Neural progenitor cell (in vitro differentiated cells): ENCODE results near the gene PPM1K. TPM values are rescaled to one million over a fixed set of nuclear protein-coding genes. Genes with fewer than 3 reads are reported as not detected.

Source experiments
- DNase-seq: peaks from one replicate; pipeline ENCODE4 v3.0.0-alpha.2; 2016; ENCODE audit warnings: low spot score
- H2AFZ ChIP-seq: fragments of 200-600 bp; sonication (generic); replicated peaks from 2 replicates; pipeline ENCODE4 v1.6.1; 2016; ENCODE audit warnings: antibody characterized with exemption
- H3F3A ChIP-seq: fragments of 200-600 bp; sonication (generic); 2 replicates; pipeline ENCODE4 v1.6.1; 2016; ENCODE audit warnings: antibody characterized with exemption, low read depth
- H3K27ac ChIP-seq: fragments of 200-600 bp; sonication (generic); 2 replicates; pipeline ENCODE4 v1.5.1; 2016; ENCODE audit warnings: mild to moderate bottlenecking
- H3K27me3 ChIP-seq: fragments of 200-600 bp; sonication (generic); 2 replicates; pipeline ENCODE4 v1.6.1; 2016; ENCODE audit warnings: mild to moderate bottlenecking, moderate library complexity
- H3K36me3 ChIP-seq: fragments of 200-600 bp; sonication (generic); 2 replicates; pipeline ENCODE4 v1.5.1; 2016
- H3K4me1 ChIP-seq: fragments of 200-600 bp; sonication (generic); 2 replicates; pipeline ENCODE4 v1.6.1; 2016; ENCODE audit warnings: mixed run types
- H3K4me2 ChIP-seq: fragments of 200-600 bp; sonication (generic); 2 replicates; pipeline ENCODE4 v1.6.1; 2016
- H3K4me3 ChIP-seq: fragments of 200-600 bp; sonication (generic); 2 replicates; pipeline ENCODE4 v1.5.1; 2016
- H3K79me2 ChIP-seq: fragments of 200-600 bp; sonication (generic); 2 replicates; pipeline ENCODE4 v1.6.1; 2016; ENCODE audit warnings: low read depth
- H3K9ac ChIP-seq: fragments of 200-600 bp; sonication (generic); 2 replicates; pipeline ENCODE4 v1.6.1; 2016
- H3K9me3 ChIP-seq: fragments of 200-600 bp; sonication (generic); 2 replicates; pipeline ENCODE4 v1.5.1; 2016; ENCODE audit warnings: low read depth
- H4K20me1 ChIP-seq: fragments of 200-600 bp; sonication (generic); 2 replicates; pipeline ENCODE4 v1.6.1; 2016; ENCODE audit warnings: low read depth
- H3K27ac Mint-ChIP-seq: 3 replicates; pipeline ENCODE4 v1.8.0; 2021; ENCODE audit warnings: mixed read lengths
- H3K27me3 Mint-ChIP-seq: 2 replicates; pipeline ENCODE4 v1.8.0; 2022; ENCODE audit warnings: low read depth, mild to moderate bottlenecking, inconsistent platforms, moderate library complexity, mixed read lengths; ENCODE audit not compliant: insufficient read depth
- H3K36me3 Mint-ChIP-seq: 3 replicates; pipeline ENCODE4 v1.8.0; 2021; ENCODE audit warnings: mixed read lengths
- H3K4me1 Mint-ChIP-seq: 3 replicates; pipeline ENCODE4 v1.8.0; 2021; ENCODE audit warnings: mixed read lengths
- H3K4me3 Mint-ChIP-seq: 3 replicates; pipeline ENCODE4 v1.8.0; 2021; ENCODE audit warnings: mild to moderate bottlenecking, moderate library complexity, mixed read lengths
- H3K9me3 Mint-ChIP-seq: 3 replicates; pipeline ENCODE4 v1.8.0; 2020; ENCODE audit warnings: mixed read lengths
- CTCF ChIP-seq: fragments of 200-600 bp; sonication (generic); IDR thresholded peaks from 2 replicates; pipeline ENCODE4 v1.5.1; 2017; ENCODE audit warnings: antibody characterized with exemption, mild to moderate bottlenecking
- EZH2 ChIP-seq: fragments of 200-600 bp; sonication (generic); IDR thresholded peaks from 2 replicates; pipeline ENCODE4 v1.6.1; 2017; ENCODE audit warnings: antibody characterized with exemption, mild to moderate bottlenecking, moderate library complexity
- EZH2phosphoT487 ChIP-seq: fragments of 200-600 bp; sonication (generic); IDR thresholded peaks from 2 replicates; pipeline ENCODE4 v1.6.1; 2017; ENCODE audit warnings: antibody characterized with exemption
- total RNA-seq: library from RNA; depleted of rRNA; stranded (reverse); fragments of >200 nt; gene quantifications from 2 replicates; pipeline ENCODE4 v1.2.3, GENCODE V29; 2015; ENCODE audit warnings: low replicate concordance

PPM1K gene
- total RNA-seq, 1 donor from 2014 or later = 7.3 TPM

DNA sequence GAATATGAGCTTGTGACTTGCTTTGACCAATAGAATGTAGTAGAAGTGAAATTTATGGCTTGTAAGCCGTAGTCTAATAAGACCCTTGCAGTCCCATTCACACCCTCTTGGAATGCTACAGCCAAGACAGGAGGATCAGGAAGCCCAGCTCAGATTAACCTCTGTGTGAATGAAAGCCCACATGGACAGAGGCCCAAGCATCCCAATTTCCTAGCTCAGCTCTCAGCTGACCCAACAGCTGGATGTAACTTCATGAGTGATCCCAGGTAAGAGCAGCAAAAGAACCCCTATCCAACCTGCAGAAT, 12.8 kb upstream of the PPM1K start:
- Histone ChIP-seq H3K9ac (no peak overlapping the region), H3K79me2 (no peaks in the 10 kb centered on the region), H3K36me3 (no peaks in the 10 kb centered on the region), H3K4me3 (no peak overlapping the region), H3K4me2 (no peak overlapping the region), H3K4me1 (no peaks in the 10 kb centered on the region), H2AFZ (no peak overlapping the region), H3K27ac (no peak overlapping the region), H3K9me3 (no peaks in the 10 kb centered on the region), H4K20me1 (no peaks in the 10 kb centered on the region), H3F3A (no peaks in the 10 kb centered on the region), H3K27me3 (no peaks in the 10 kb centered on the region)
- no peak for TF ChIP-seq EZH2phosphoT487
- peak; percentile 17 for TF ChIP-seq CTCF
- H3K4me1 Mint-ChIP-seq = no peaks in the 10 kb centered on the region
- H3K9me3 Mint-ChIP-seq = peaks cover 3% of the 10 kb centered on the region
- H3K27me3 Mint-ChIP-seq = no peaks in the 10 kb centered on the region
- H3K27ac Mint-ChIP-seq = no peak overlapping the region
- H3K4me3 Mint-ChIP-seq = peak overlapping the region; percentile 12
- H3K36me3 Mint-ChIP-seq = no peaks in the 10 kb centered on the region
- peak; percentile 50 for DNase-seq

DNA sequence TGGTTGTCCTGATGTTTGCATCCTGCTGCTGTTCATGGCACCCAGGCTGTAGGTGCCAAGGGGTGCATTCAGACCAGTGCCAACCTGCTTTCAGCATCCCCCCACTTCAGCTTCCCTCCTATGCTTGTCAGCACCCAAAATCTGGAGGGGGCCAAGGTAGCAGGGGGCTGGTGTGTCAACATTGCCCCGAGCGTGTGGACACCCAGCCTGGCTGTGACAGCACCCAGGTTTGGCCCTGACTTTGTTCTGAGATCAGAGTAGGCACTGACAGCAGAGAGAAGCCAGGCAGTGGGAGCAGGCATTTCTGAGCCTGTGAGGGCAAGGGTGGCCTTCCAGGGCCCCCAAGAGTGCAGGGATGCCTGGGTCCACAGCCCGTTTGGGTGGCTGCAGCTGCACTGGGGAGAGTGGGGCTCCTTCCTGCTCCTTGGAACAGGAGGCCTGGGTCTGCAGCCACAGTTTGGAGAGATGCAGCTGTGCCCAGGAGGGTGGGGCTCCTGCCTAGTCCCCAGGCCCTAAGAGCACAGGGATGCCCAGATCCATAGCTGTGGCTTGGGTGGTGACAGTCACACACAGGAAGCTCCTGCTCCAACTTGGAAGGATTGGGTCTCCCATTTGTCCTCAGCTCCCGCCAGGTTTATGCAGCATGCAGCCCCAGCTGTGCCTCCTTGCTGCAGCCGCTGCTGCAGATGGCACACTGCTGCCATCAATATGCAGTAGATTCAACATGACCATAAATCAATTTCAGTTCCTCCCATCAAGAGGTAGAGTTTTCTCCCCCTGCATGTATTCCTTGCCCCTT, 12.3 kb upstream of the PPM1K start:
- no peak overlapping the region for H3K4me2 ChIP-seq
- H3K27ac ChIP-seq = no peak overlapping the region
- H3K9me3 Mint-ChIP-seq = peaks cover 3% of the 10 kb centered on the region

DNA sequence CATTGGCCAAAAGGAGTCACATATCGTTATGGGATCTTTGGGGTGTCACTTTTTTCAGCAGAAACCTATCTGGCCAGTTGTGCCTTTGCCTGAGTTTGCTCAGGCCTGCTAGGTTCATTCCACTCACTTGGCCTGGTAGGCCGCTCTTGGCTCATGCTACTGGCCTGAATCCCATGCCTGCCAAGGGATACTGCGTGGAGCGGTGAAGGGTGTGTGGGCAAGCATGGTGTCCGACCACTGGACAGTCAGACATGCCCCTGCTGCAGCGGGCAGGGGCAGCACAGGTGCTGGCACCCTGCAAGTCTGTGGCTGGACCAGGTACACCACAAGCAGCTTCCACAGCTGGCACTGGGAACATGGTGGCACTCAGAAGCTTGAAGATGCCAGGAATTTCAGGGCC, 11.3 kb upstream of the PPM1K start:
- Histone ChIP-seq H3K4me3 (no peak overlapping the region), H2AFZ (no peak overlapping the region), H3K9ac (no peak overlapping the region), H3K27ac (no peak overlapping the region), H3K4me1 (no peaks in the 10 kb centered on the region), H3F3A (no peaks in the 10 kb centered on the region), H3K4me2 (no peak overlapping the region), H3K79me2 (no peaks in the 10 kb centered on the region), H3K9me3 (no peaks in the 10 kb centered on the region), H3K36me3 (no peaks in the 10 kb centered on the region), H4K20me1 (no peaks in the 10 kb centered on the region), H3K27me3 (no peaks in the 10 kb centered on the region)
- Mint-ChIP-seq H3K4me1 (no peaks in the 10 kb centered on the region), H3K36me3 (no peaks in the 10 kb centered on the region), H3K4me3 (no peak overlapping the region), H3K9me3 (peaks cover 3% of the 10 kb centered on the region), H3K27ac (no peak overlapping the region), H3K27me3 (no peaks in the 10 kb centered on the region)
- no peak for DNase-seq
- TF ChIP-seq CTCF = no peak
- TF ChIP-seq EZH2phosphoT487 = no peak
- no peak for TF ChIP-seq EZH2

More for the DNA sequence above, 12.3 kb upstream of the PPM1K start:
- Histone ChIP-seq H4K20me1 (no peaks in the 10 kb centered on the region), H3F3A (no peaks in the 10 kb centered on the region), H3K9ac (no peak overlapping the region), H3K27me3 (no peaks in the 10 kb centered on the region), H3K4me1 (no peaks in the 10 kb centered on the region), H3K9me3 (no peaks in the 10 kb centered on the region), H3K79me2 (no peaks in the 10 kb centered on the region), H3K4me3 (no peak overlapping the region), H3K36me3 (no peaks in the 10 kb centered on the region), H2AFZ (no peak overlapping the region)
- Mint-ChIP-seq H3K4me3 (peak overlapping the region; percentile 12), H3K27me3 (no peaks in the 10 kb centered on the region), H3K4me1 (no peaks in the 10 kb centered on the region), H3K36me3 (no peaks in the 10 kb centered on the region), H3K27ac (no peak overlapping the region)
- no peak for DNase-seq
- TF ChIP-seq CTCF (no peak), EZH2 (no peak), EZH2phosphoT487 (no peak)
